Loucy (cell line): ENCODE results near the gene VPS4B.

Source experiments
- H2AFZ ChIP-seq: fragments of 200-600 bp; sonication (generic); 2 replicates; pipeline ENCODE4 v1.6.0; 2016; ENCODE audit warnings: antibody characterized with exemption, mild to moderate bottlenecking, low read length, moderate library complexity
- H3F3A ChIP-seq: fragments of 200-600 bp; 2 replicates; pipeline ENCODE4 v1.6.0; 2016; ENCODE audit warnings: antibody characterized with exemption, low read depth, mild to moderate bottlenecking
- H3K27me3 ChIP-seq: fragments of 200-600 bp; sonication (generic); 2 replicates; pipeline ENCODE4 v1.6.1; 2014; ENCODE audit warnings: low read length, mild to moderate bottlenecking; ENCODE audit not compliant: insufficient read depth, poor library complexity, severe bottlenecking
- H3K36me3 ChIP-seq: fragments of 200-600 bp; sonication (generic); 2 replicates; pipeline ENCODE4 v1.6.1; 2016; ENCODE audit warnings: low read length; ENCODE audit not compliant: insufficient read depth
- H3K4me1 ChIP-seq: fragments of 200-600 bp; sonication (generic); 2 replicates; pipeline ENCODE4 v1.5.1; 2014; ENCODE audit warnings: low read length, mild to moderate bottlenecking; ENCODE audit not compliant: insufficient read depth, poor library complexity, severe bottlenecking
- H3K4me2 ChIP-seq: fragments of 200-600 bp; sonication (generic); 2 replicates; pipeline ENCODE4 v1.6.0; 2014; ENCODE audit warnings: antibody characterized with exemption, low read length, low read depth, mild to moderate bottlenecking; ENCODE audit not compliant: poor library complexity, severe bottlenecking
- H3K4me3 ChIP-seq: fragments of 200-600 bp; sonication (generic); 2 replicates; pipeline ENCODE4 v1.5.1; 2014; ENCODE audit warnings: low read length, mild to moderate bottlenecking, mixed read lengths; ENCODE audit not compliant: poor library complexity, severe bottlenecking
- H3K79me2 ChIP-seq: fragments of 200-600 bp; sonication (generic); 2 replicates; pipeline ENCODE4 v1.6.1; 2014; ENCODE audit warnings: low read length; ENCODE audit not compliant: insufficient read depth
- H3K9ac ChIP-seq: fragments of 200-600 bp; sonication (generic); 2 replicates; pipeline ENCODE4 v1.6.0; 2014; ENCODE audit warnings: mild to moderate bottlenecking, low read depth, low read length, moderate library complexity; ENCODE audit not compliant: poor library complexity, severe bottlenecking
- H3K9me2 ChIP-seq: fragments of 200-600 bp; sonication (generic); replicated peaks from 2 replicates; pipeline ENCODE4 v1.6.1; 2016; ENCODE audit warnings: low read depth, low read length, mixed read lengths
- H3K9me3 ChIP-seq: fragments of 200-600 bp; sonication (generic); 2 replicates; pipeline ENCODE4 v1.6.1; 2014; ENCODE audit warnings: mild to moderate bottlenecking, antibody characterized with exemption, low read length, low read depth; ENCODE audit not compliant: insufficient read depth
- H4K20me1 ChIP-seq: fragments of 200-600 bp; sonication (generic); 2 replicates; pipeline ENCODE4 v1.6.0; 2014; ENCODE audit warnings: antibody characterized with exemption, low read length, mild to moderate bottlenecking; ENCODE audit not compliant: insufficient read depth, poor library complexity, severe bottlenecking
- CTCF ChIP-seq: fragments of 200-600 bp; sonication (generic); conservative IDR thresholded peaks from 2 replicates; pipeline ENCODE4 v1.5.1; 2014; ENCODE audit warnings: mild to moderate bottlenecking, antibody characterized with exemption, low read length
- EZH2phosphoT487 ChIP-seq: fragments of 200-600 bp; IDR thresholded peaks from 2 replicates; pipeline ENCODE4 v1.6.1; 2018; ENCODE audit warnings: antibody characterized with exemption, mild to moderate bottlenecking, moderate library complexity, borderline replicate concordance

Gene VPS4B

GRCh38 chr18:63397349-63397748 is 24.9 kb downstream of the VPS4B start:
- H3K36me3 ChIP-seq, result peaks cover 86% of the 10 kb centered on the region

GRCh38 chr18:63395503-63395902 is 26.8 kb downstream of the VPS4B start:
- H4K20me1 ChIP-seq, result no peaks in the 10 kb centered on the region
- no peaks in the 10 kb centered on the region for H3K27me3 ChIP-seq
- H3K4me3 ChIP-seq, result no peak overlapping the region
- no peaks in the 10 kb centered on the region for H3F3A ChIP-seq
- no peaks in the 10 kb centered on the region for H3K9me3 ChIP-seq
- H3K36me3 ChIP-seq, result peaks cover 80% of the 10 kb centered on the region
- H3K4me2 ChIP-seq, result no peak overlapping the region
- H3K9me2 ChIP-seq, result no peaks in the 10 kb centered on the region
- H3K9ac ChIP-seq, result no peak overlapping the region
- no peaks in the 10 kb centered on the region for H3K79me2 ChIP-seq
- no peak overlapping the region for H2AFZ ChIP-seq
- no peak for TF ChIP-seq EZH2phosphoT487
- no peak for TF ChIP-seq CTCF
- H3K4me1 ChIP-seq, result no peaks in the 10 kb centered on the region

More at GRCh38 chr18:63397349-63397748, 24.9 kb downstream of the VPS4B start:
- no peaks in the 10 kb centered on the region for H3K9me2 ChIP-seq
- no peak overlapping the region for H3K9ac ChIP-seq
- no peaks in the 10 kb centered on the region for H3K9me3 ChIP-seq
- no peaks in the 10 kb centered on the region for H4K20me1 ChIP-seq
- H3K79me2 ChIP-seq, result no peaks in the 10 kb centered on the region
- H3K27me3 ChIP-seq, result no peaks in the 10 kb centered on the region
- no peaks in the 10 kb centered on the region for H3K4me1 ChIP-seq
- TF ChIP-seq EZH2phosphoT487 (no peak), CTCF (no peak)
- H3F3A ChIP-seq, result no peaks in the 10 kb centered on the region
- H3K4me2 ChIP-seq, result no peak overlapping the region
- H2AFZ ChIP-seq, result no peak overlapping the region
- no peak overlapping the region for H3K4me3 ChIP-seq

- Histone ChIP-seq H3K9ac (no peak overlapping the region), H3K79me2 (no peaks in the 10 kb centered on the region), H2AFZ (no peak overlapping the region), H3K4me2 (no peak overlapping the region), H4K20me1 (no peaks in the 10 kb centered on the region), H3K9me3 (no peaks in the 10 kb centered on the region), H3K9me2 (no peaks in the 10 kb centered on the region), H3K36me3 (peaks cover 77% of the 10 kb centered on the region), H3F3A (no peaks in the 10 kb centered on the region), H3K4me1 (no peaks in the 10 kb centered on the region), H3K4me3 (no peak overlapping the region), H3K27me3 (no peaks in the 10 kb centered on the region)
- TF ChIP-seq EZH2phosphoT487 (no peak), CTCF (no peak)
These were observed 27.3 kb downstream of the VPS4B start for GRCh38 chr18:63394954-63395353.
